K562 (cell line): ENCODE data around the gene NPAS2. TPM values are rescaled to one million over a fixed set of nuclear protein-coding genes. Genes with fewer than 3 reads are reported as not detected.

ENCODE experiments used
- CBFB ChIP-seq: sonication (generic); formaldehyde crosslinking; IDR thresholded peaks from 2 replicates; pipeline ENCODE4 v1.4.0; 2020; ENCODE audit warnings: mild to moderate bottlenecking, missing genetic modification reagents
- ZNF23 ChIP-seq: fragments of 250-450 bp; sonication (Bioruptor Pico); IDR thresholded peaks from 2 replicates; pipeline ENCODE4 v1.4.0; 2020; ENCODE audit warnings: mild to moderate bottlenecking
- ZNF57 ChIP-seq: fragments of 450-650 bp; formaldehyde crosslinking; IDR thresholded peaks from 2 replicates; pipeline ENCODE4 v1.4.0; 2020; ENCODE audit warnings: mild to moderate bottlenecking, moderate library complexity
- ZNF780A ChIP-seq: fragments of 250-450 bp; sonication (Bioruptor Pico); IDR thresholded peaks from 2 replicates; pipeline ENCODE4 v1.5.0; 2021; ENCODE audit warnings: mild to moderate bottlenecking
- polyA plus RNA-seq, 8 experiments: library from polyadenylated mRNA; depleted of rRNA in 4 of 8; stranded (reverse) in 5 of 8; unstranded in 3 of 8; fragments of >200 nt; fragmentation: Nextera tagmentation in 2 of 8; fragmentation: Illumina TruSeq in 1 of 8; extraction: Ambion mirVana in 2 of 8; extraction: Trizol in 1 of 8; gene quantifications; 2 replicates each; pipeline versions ENCODE4 v1.2.1 to v1.2.3, GENCODE V29; 2011 to 2014; ENCODE audit warnings: inconsistent platforms in 1 of 8, missing spikeins in 1 of 8
- total RNA-seq, 7 experiments: library from RNA; depleted of rRNA in 6 of 7; stranded (reverse); fragments of >200 nt in 6 of 7; fragmentation: Illumina TruSeq in 2 of 7; extraction: Trizol in 2 of 7; gene quantifications; 2 replicates each; pipeline versions ENCODE4 v1.2.1 to v1.2.3, GENCODE V29; 2011 to 2021; ENCODE audit warnings: low replicate concordance in 1 of 7
- TF ChIP-seq, protein P1 (sequence below): fragments of 450-650 bp; IDR thresholded peaks from 2 replicates; pipeline ENCODE4 v1.6.1; 2017; ENCODE audit warnings: mild to moderate bottlenecking, moderate library complexity
- TF ChIP-seq, protein P2 (sequence below): IDR thresholded peaks from 2 replicates; pipeline ENCODE4 v1.6.1; 2014; ENCODE audit warnings: antibody characterized with exemption

Gene NPAS2
- total and polyA plus RNA-seq, 9 of the 15 experiments (the other 6 are each of a cell fraction or from before 2014, with no cell fraction given), result 0.06 to 0.29 (median 0.07) TPM; not detected in 5

DNA sequence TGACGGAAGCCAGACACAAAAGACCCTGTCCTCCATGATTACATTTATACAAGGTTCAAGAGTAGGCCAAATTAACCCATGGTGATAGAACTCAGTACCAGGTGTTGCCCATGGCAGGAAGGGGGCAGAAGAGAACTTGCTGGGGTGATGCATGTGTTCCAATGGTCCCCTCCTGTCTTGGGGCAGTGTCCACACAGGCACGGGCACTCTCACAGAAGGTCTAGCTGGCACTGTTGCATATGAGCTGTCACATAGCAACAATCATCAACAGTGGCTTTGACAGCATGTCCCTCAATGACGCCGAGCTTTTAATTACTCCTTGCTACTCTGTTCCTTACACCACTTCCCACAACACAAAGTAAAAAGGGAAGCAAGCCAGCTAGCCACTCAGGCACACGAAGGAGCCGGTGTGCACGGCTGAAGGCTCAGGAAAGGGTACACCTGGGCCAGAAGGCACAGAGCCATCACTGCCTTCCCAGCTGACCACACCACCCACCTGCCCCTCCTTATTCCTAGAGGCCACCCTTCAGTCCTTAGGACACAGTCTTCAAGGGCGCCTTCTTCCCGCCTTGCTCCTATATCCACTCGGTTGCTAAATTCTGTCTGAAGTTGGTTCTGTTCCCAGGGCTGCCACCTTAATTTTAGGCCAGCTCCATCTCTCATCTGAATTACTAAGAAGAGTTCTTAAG lies 211.1 kb downstream of the NPAS2 start (continued):
- TF ChIP-seq, protein P1, sequence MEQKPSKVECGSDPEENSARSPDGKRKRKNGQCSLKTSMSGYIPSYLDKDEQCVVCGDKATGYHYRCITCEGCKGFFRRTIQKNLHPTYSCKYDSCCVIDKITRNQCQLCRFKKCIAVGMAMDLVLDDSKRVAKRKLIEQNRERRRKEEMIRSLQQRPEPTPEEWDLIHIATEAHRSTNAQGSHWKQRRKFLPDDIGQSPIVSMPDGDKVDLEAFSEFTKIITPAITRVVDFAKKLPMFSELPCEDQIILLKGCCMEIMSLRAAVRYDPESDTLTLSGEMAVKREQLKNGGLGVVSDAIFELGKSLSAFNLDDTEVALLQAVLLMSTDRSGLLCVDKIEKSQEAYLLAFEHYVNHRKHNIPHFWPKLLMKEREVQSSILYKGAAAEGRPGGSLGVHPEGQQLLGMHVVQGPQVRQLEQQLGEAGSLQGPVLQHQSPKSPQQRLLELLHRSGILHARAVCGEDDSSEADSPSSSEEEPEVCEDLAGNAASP, result no peak
- TF ChIP-seq ZNF23 (CRISPR knock-in tag), result no peak
- TF ChIP-seq CBFB (CRISPR knock-in tag), result no peak
- TF ChIP-seq, protein P2, sequence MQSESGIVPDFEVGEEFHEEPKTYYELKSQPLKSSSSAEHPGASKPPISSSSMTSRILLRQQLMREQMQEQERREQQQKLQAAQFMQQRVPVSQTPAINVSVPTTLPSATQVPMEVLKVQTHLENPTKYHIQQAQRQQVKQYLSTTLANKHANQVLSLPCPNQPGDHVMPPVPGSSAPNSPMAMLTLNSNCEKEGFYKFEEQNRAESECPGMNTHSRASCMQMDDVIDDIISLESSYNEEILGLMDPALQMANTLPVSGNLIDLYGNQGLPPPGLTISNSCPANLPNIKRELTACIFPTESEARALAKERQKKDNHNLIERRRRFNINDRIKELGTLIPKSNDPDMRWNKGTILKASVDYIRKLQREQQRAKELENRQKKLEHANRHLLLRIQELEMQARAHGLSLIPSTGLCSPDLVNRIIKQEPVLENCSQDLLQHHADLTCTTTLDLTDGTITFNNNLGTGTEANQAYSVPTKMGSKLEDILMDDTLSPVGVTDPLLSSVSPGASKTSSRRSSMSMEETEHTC, result no peak
- TF ChIP-seq ZNF57 (CRISPR knock-in tag), result no peak
- TF ChIP-seq ZNF780A, result no peak
